ENCODE measurements around the gene SHH.
A peak's percentile ranks its signal among the peaks of the same experiment; 100 is the strongest.

The SHH gene

GRCh38 chr7:155807065-155807671 is 5.1 kb downstream of the SHH start:
- no peak for DNase-seq (ENCODE audit: low read depth in 2 of 3, low spot score in 1 of 3)

DNA sequence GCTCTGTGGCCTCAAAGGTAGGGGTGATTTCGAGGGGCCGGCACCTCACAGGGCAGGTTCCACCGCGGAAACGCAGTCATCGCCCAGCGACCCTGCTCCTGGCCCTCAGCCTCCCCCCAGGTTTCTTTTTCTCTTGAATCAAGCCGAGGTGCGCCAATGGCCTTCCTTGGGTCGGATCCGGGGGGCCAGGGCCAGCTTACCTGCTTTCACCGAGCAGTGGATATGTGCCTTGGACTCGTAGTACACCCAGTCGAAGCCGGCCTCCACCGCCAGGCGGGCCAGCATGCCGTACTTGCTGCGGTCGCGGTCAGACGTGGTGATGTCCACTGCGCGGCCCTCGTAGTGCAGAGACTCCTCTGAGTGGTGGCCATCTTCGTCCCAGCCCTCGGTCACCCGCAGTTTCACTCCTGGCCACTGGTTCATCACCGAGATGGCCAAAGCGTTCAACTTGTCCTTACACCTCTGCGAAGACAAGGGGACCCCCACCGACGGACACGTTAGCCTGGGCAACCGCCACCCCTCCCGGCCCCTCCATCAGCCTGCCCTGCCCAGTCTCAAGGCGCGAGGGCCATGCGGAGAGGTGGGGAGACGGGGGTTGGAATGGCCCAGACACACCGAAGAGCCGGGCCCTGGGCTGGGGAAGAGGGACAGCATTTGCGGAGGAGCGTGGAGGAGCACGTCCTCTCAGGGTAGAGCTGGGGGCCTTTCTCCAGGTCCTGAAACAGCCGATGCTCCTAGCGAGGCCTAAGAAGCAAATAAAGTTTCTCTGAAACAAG is 6.0 kb downstream of the SHH start:
- no peak for DNase-seq (ENCODE audit: low read depth in 2 of 3, low spot score in 1 of 3)

- no peak for DNase-seq (ENCODE audit: low read depth in 2 of 3, low spot score in 1 of 3)
These were observed 6.5 kb downstream of the SHH start for GRCh38 chr7:155805826-155806095.

DNA sequence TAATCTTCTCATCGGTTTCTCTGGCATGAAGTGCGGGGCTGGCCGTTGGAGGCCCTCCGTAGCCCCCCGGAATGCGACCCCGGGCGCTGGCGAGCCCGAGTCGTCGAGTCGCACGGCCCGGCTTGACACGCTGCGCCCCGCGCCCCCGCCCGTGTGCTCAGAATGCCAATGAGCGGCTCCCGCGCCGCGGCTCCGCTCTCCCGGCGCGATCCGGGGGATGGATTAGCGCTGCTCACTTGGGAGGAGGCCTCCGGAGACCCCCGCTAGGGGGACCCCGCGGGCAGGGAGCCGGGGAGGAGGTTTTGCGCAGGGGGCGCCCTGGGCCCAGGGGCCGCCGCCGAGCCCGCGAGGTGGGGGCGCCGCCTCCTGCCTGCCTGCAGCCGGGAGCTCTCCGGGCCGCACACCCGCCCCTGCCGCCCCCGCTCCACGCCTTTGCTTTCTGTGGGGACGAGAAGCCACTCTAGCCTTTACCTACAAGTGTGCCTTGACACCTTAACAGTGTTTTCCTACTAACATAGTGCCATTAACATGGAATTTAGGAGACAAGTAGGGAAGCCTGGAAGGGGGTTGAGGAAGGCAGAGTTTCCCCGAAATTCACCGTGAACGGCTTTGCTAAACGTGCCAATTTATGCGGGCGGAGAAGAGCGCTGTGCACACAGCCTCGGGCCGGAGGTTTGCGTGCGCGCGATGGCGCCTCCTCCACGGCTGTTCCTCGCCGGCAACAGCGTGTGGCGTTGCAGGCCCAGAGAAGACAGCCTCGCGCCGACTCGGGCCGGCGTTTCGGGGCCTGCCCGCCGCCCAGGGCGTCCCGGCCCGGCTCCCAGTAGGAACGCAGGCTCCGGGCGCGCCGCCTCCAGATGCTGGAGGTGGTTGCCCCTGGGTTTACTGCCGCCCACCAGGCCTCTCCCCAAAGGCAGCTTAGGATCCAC is 7.1 kb downstream of the SHH start:
- peak in 2 of 3 donors; percentile 37 to 43 for DNase-seq (ENCODE audit: low read depth in 2 of 3, low spot score in 1 of 3)

DNA sequence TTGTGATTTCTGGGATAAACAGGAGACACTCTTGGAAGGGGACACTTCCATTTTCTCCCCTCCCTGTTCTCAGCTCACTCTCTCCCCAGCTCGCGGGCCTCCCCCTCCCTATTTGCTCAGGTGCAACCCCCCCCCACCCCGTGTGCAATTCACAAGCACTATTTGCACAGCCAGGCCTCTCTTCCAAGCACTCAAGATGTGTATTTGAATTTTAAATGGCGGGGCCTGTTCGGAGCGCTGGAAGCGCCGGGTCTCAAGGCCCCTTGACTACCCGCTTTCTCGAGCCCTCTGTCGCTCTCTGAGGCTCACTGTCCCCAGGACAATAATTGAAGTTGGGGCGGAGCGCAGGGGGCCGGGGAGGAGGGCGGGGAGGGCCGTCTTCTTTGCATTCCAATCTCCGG is 7.8 kb downstream of the SHH start:
- no peak for DNase-seq (ENCODE audit: low read depth in 2 of 3, low spot score in 1 of 3)

DNA sequence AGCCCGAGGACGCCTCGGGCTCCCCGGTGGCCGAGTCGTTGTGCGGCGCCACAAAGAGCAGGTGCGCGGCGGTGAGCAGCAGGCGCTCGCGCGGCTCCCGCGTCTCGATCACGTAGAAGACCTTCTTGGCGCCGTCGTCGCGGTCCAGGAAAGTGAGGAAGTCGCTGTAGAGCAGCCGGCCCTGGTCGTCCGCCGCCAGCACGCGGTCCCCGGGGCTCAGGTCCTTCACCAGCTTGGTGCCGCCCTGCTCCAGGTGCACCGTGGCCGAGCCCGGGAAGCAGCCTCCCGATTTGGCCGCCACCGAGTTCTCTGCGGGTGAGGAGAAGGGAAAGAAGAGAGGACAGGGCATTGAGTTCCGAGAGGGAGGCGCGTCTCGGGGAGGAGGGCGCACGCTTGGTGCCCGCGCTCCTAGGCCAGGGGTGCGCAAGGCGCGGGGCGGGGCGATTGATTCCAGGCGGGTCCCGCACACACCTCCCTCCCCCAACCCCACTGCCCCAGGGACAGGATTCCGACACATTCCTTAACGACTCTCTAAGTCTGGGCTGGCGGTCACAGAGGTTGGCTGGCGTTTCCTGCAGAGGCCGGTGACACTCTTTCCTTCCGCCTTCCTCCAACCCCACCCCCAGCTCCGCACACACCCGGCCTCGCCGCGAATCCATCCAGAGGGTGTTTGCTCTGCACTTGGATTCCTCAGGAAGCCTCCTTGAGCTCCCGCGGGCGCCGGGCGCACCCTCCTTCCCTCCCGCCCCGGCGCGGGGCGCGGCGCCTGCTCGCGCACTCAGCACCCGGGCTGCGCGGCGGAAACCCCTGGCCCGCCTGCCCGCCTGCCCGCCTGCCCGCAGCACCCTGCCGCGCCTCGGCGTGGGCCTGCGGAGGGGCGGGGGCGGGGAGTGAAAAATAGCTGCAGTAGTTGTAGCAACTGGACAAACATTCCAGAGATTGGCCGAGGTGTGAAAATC is 8.6 kb downstream of the SHH start:
- DNase-seq (ENCODE audit: low read depth in 2 of 3, low spot score in 1 of 3), result no peak

GRCh38 chr7:155802906-155803417 is 9.3 kb downstream of the SHH start:
- no peak for DNase-seq (ENCODE audit: low read depth in 2 of 3, low spot score in 1 of 3)

GRCh38 chr7:155802291-155802690 is 10.0 kb downstream of the SHH start:
- no peak for DNase-seq (ENCODE audit: low read depth in 2 of 3, low spot score in 1 of 3)

DNA sequence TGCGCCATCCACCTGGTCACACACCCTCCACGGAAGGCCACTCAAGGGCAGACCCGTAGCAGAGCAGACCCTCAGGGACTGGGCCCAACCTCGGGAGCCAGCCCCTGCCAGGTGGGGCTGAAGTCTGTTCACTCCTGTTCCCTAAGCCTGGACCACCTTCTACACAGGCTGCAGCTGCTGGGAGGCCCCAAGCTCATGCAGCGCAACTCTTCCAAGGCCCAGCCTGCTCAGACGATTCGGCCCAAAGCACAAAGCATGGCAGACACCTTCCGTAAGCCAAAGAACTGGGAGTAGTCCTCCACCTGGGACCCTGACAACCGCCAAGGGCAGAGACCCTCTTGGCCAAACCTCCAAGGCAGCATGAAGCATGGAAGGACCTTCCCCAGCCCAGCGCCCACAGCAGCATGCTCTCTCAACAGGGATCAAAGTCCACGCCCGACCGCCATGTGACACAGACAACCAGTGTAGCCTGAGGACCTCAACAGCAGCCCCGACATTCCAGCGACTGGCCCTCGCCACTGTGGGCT is 11.5 kb downstream of the SHH start:
- no peak for DNase-seq (ENCODE audit: low read depth in 2 of 3, low spot score in 1 of 3)

DNA sequence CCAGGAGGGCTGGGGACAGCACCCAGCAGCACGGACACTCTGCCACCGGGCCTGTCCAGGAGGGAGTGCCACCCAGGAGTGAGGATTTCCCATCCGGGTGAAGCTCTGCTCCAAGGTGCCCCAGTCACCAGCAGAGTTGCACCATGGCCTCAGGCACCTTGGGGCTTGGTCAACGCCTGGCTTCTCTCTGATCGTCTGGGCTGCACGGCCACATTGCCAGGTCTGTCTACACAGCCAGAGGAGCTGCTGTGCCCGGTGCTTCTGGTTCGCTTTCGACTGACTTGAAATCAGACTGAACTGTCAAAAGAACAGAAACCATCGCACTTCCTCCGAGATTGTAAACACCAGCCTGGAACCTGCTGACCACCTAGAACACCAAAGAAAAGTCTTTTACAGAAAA is 12.0 kb downstream of the SHH start:
- no peak for DNase-seq (ENCODE audit: low read depth in 2 of 3, low spot score in 1 of 3)

- no peak for DNase-seq (ENCODE audit: low read depth in 2 of 3, low spot score in 1 of 3)
These were observed 12.7 kb downstream of the SHH start for GRCh38 chr7:155799514-155799913.

DNA sequence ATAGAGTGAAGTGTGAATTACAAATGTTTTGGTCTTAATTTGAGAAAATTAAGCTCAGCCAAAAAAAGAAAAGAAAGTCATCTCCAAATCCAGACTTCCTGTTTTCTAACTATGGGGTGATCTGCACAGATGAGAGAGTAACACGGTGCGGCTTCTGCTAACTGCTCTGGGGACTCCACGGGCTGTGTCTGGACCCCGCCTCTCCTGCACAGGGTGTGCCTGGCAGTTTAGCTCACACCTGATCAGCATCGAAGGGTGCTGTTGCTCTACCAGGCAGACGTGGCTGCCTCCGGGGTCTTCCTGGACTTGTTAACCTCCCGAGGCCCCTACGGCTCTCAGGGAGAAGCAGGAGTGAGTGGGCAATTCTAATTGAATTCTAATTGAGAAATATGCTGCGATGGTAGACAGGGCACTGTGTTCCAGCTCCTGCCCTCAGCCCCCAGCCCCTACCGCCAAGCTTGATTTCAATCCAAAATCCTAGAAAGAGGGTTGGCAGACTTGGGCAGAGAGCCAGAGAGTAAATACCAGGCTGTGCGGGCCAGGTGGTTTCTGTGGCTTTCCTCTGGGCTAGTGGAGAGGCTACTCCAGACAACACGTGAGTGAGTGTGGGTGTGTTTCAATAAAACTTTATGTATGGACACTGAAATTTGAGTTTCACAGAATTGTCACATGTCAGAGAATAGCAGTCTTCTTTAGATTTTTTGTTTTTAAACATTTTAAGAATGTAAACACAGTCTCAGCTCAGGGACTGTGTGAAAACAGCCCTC is 13.4 kb downstream of the SHH start:
- DNase-seq (ENCODE audit: low read depth in 2 of 3, low spot score in 1 of 3), result no peak

GRCh38 chr7:155797262-155798250 is 14.7 kb downstream of the SHH start:
- DNase-seq (ENCODE audit: low read depth in 2 of 3, low spot score in 1 of 3), result no peak

- peak; percentile 50 to 75 (median 57) for DNase-seq (ENCODE audit: low read depth in 2 of 3, low spot score in 1 of 3)
These were observed 15.6 kb downstream of the SHH start for GRCh38 chr7:155796381-155797261.

GRCh38 chr7:155795951-155796350 is 16.3 kb downstream of the SHH start:
- no peak for DNase-seq (ENCODE audit: low read depth in 2 of 3, low spot score in 1 of 3)

DNA sequence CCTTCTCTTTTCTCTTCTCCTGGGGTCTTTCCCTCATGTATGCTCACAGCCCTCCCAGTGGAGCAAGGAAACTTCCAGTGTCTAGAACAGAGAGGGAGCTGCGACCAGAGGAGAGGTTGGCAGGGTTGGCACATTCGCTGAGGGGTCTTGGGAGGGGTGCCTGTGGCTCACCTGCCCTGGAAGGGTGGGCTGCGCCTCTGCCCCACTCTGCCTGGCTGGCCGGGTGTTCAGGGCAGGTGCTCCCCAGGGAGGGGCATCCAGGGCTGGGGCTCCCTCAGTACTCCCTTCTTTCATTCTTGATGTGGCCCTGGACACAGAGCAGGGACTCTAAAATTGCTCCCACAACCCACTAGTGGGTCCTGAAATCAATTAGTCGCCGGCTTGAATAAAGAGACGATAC is 16.9 kb downstream of the SHH start:
- no peak for DNase-seq (ENCODE audit: low read depth in 2 of 3, low spot score in 1 of 3)

- DNase-seq (ENCODE audit: low read depth in 2 of 3, low spot score in 1 of 3), result no peak
These were observed 18.1 kb downstream of the SHH start for GRCh38 chr7:155794196-155794595.

- DNase-seq (ENCODE audit: low read depth in 2 of 3, low spot score in 1 of 3), result no peak
These were observed 18.5 kb downstream of the SHH start for GRCh38 chr7:155793720-155794119.

Data from stimulated activated CD4-positive, alpha-beta T cell treated with anti-CD3 and anti-CD28 coated beads, Interleukin-12 subunit alpha, Interleukin-12 subunit beta, amount 100 ng/mL, for 48 hours (primary cell).